HepG2 (cell line): Measurements from ENCODE around the gene GMNN. TPM values are rescaled to one million over a fixed set of nuclear protein-coding genes. Genes with fewer than 3 reads are reported as not detected.
A peak's percentile ranks its signal among the peaks of the same experiment; 100 is the strongest.

ENCODE experiments used
- AKAP8 ChIP-seq: sonication (generic); formaldehyde crosslinking; IDR thresholded peaks from 2 replicates; pipeline ENCODE4 v1.5.1; 2020; ENCODE audit warnings: mild to moderate bottlenecking, missing genetic modification reagents
- ATF7-NPFF ChIP-seq: sonication (generic); formaldehyde crosslinking; IDR thresholded peaks from 2 replicates; pipeline ENCODE4 v1.8.1; 2023; ENCODE audit warnings: mild to moderate bottlenecking, low read depth, missing genetic modification reagents, moderate library complexity
- DMAP1 ChIP-seq: IDR thresholded peaks from 2 replicates; pipeline ENCODE4 v1.6.1; 2016
- GLI4 ChIP-seq: sonication (generic); formaldehyde crosslinking; IDR thresholded peaks from 2 replicates; pipeline ENCODE4 v1.5.1; 2020; ENCODE audit warnings: missing genetic modification reagents, mild to moderate bottlenecking, moderate library complexity, borderline replicate concordance
- MAFG ChIP-seq: sonication (generic); formaldehyde crosslinking; IDR thresholded peaks from 2 replicates; pipeline ENCODE4 v1.5.1; 2020; ENCODE audit warnings: mild to moderate bottlenecking, missing genetic modification reagents
- POGZ ChIP-seq: sonication (generic); formaldehyde crosslinking; IDR thresholded peaks from 2 replicates; pipeline ENCODE4 v1.4.0; 2020; ENCODE audit warnings: mild to moderate bottlenecking, missing genetic modification reagents
- TBP ChIP-seq: sonication (generic); formaldehyde crosslinking; IDR thresholded peaks from 2 replicates; pipeline ENCODE4 v1.5.0; 2020; ENCODE audit warnings: missing genetic modification reagents
- YY1 ChIP-seq: IDR thresholded peaks from 2 replicates; pipeline ENCODE4 v1.6.1; 2011; ENCODE audit warnings: low read length, low read depth, moderate library complexity, mild to moderate bottlenecking; ENCODE audit not compliant: insufficient read depth, insufficient replicate concordance
- ZNF136 ChIP-seq: sonication (generic); formaldehyde crosslinking; IDR thresholded peaks from 2 replicates; pipeline ENCODE4 v1.8.1; 2022; ENCODE audit warnings: low read depth, mild to moderate bottlenecking, moderate library complexity, missing genetic modification reagents
- ZNF160 ChIP-seq: sonication (generic); formaldehyde crosslinking; IDR thresholded peaks from 2 replicates; pipeline ENCODE4 v1.8.0; 2022; ENCODE audit warnings: mild to moderate bottlenecking, inconsistent platforms, missing genetic modification reagents
- ZNF232 ChIP-seq: sonication (generic); formaldehyde crosslinking; IDR thresholded peaks from 2 replicates; pipeline ENCODE4 v1.4.0; 2020; ENCODE audit warnings: missing genetic modification reagents, borderline replicate concordance
- ZNF549 ChIP-seq: sonication (generic); formaldehyde crosslinking; IDR thresholded peaks from 2 replicates; pipeline ENCODE4 v1.5.0; 2020; ENCODE audit warnings: missing genetic modification reagents
- ZNF619 ChIP-seq: sonication (generic); formaldehyde crosslinking; IDR thresholded peaks from 2 replicates; pipeline ENCODE4 v1.4.0; 2020; ENCODE audit warnings: mild to moderate bottlenecking, missing genetic modification reagents
- ZNF672 ChIP-seq: sonication (generic); formaldehyde crosslinking; IDR thresholded peaks from 2 replicates; pipeline ENCODE4 v1.8.1; 2022; ENCODE audit warnings: missing genetic modification reagents
- ZNF780A ChIP-seq: sonication (generic); formaldehyde crosslinking; IDR thresholded peaks from 2 replicates; pipeline ENCODE4 v1.8.0; 2022; ENCODE audit warnings: mild to moderate bottlenecking, missing genetic modification reagents, moderate library complexity
- ZNF782 ChIP-seq: sonication (generic); formaldehyde crosslinking; IDR thresholded peaks from 2 replicates; pipeline ENCODE4 v1.4.0; 2020; ENCODE audit warnings: missing genetic modification reagents, mild to moderate bottlenecking, borderline replicate concordance
- ZNF792 ChIP-seq: IDR thresholded peaks from 2 replicates; pipeline ENCODE4 v1.6.1; 2016
- polyA plus RNA-seq, 8 experiments: library from polyadenylated mRNA; depleted of rRNA in 3 of 8; stranded (reverse) in 7 of 8; unstranded in 1 of 8; fragments of >200 nt; fragmentation: Illumina TruSeq in 4 of 8; extraction: Trizol in 4 of 8; gene quantifications; 2 replicates each; pipeline versions ENCODE4 v1.2.1 to v1.2.3, GENCODE V29; 2011 to 2016; ENCODE audit warnings: low read depth in 4 of 8, missing spikeins in 1 of 8, mixed read lengths in 1 of 8; ENCODE audit not compliant: insufficient read depth in 1 of 8
- total RNA-seq, 5 experiments: library from RNA; depleted of rRNA; stranded (reverse); fragments of >200 nt; fragmentation: Illumina TruSeq; extraction: Trizol; gene quantifications; 2 replicates each; pipeline ENCODE4 v1.2.3, GENCODE V29; 2016; ENCODE audit warnings: low read depth in 1 of 5
- TF ChIP-seq, protein P1 (sequence below): sonication (generic); formaldehyde crosslinking; IDR thresholded peaks from 2 replicates; pipeline ENCODE4 v1.8.1; 2023; ENCODE audit warnings: mild to moderate bottlenecking, missing genetic modification reagents
- TF ChIP-seq, protein P2 (sequence below): sonication (generic); formaldehyde crosslinking; IDR thresholded peaks from 2 replicates; pipeline ENCODE4 v1.8.0; 2022; ENCODE audit warnings: mild to moderate bottlenecking, missing genetic modification reagents, borderline replicate concordance
- TF ChIP-seq, protein P3 (sequence below): sonication (generic); formaldehyde crosslinking; IDR thresholded peaks from 2 replicates; pipeline ENCODE4 v1.4.0; 2020; ENCODE audit warnings: mild to moderate bottlenecking, missing genetic modification reagents
- TF ChIP-seq, protein P4 (sequence below): sonication (generic); formaldehyde crosslinking; IDR thresholded peaks from 2 replicates; pipeline ENCODE4 v1.8.0; 2022; ENCODE audit warnings: mild to moderate bottlenecking, missing genetic modification reagents; ENCODE audit not compliant: insufficient replicate concordance

Gene GMNN
- total and polyA plus RNA-seq, 2 of the 13 experiments (the other 11 are each of a cell fraction or from before 2014, with no cell fraction given), result 61.8 to 154 TPM

DNA sequence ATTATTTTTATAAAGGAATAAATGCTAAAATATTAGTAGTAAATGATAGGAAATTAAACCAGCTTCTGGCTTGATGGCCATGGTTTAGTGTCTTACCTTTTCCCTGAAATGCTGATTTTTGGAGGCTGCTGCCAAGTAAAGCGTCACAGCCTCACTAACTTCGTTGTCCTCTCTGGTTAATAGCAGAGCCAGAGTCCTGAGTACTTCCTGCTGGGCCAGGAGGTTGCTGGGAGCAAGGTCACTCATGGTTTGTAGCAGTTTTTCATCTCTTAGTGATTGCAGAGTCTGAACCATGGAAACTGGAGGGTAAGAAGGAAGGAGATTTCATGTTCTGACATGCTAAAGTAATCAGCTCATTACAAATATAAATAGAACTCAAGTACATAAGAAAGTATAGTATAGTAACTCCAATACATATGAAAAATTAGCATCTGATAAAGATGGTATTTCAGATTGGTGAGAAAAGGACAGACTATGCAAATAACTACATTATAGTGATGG, 50.4 kb downstream of the GMNN start (continued):
- TF ChIP-seq, protein P1, sequence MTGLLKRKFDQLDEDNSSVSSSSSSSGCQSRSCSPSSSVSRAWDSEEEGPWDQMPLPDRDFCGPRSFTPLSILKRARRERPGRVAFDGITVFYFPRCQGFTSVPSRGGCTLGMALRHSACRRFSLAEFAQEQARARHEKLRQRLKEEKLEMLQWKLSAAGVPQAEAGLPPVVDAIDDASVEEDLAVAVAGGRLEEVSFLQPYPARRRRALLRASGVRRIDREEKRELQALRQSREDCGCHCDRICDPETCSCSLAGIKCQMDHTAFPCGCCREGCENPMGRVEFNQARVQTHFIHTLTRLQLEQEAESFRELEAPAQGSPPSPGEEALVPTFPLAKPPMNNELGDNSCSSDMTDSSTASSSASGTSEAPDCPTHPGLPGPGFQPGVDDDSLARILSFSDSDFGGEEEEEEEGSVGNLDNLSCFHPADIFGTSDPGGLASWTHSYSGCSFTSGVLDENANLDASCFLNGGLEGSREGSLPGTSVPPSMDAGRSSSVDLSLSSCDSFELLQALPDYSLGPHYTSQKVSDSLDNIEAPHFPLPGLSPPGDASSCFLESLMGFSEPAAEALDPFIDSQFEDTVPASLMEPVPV (CRISPR knock-in tag), result no peak
- TF ChIP-seq GLI4 (CRISPR knock-in tag) (no peak), MAFG (CRISPR knock-in tag) (no peak), ZNF672 (no peak), ZNF549 (CRISPR knock-in tag) (no peak), ZNF792 (CRISPR knock-in tag) (peak; percentile 48; the same call in 1 of the 2 replicates), ATF7-NPFF (CRISPR knock-in tag) (no peak), ZNF619 (no peak), POGZ (CRISPR knock-in tag) (peak; percentile 37; the same call in 1 of the 2 replicates), AKAP8 (CRISPR knock-in tag) (no peak), DMAP1 (no peak), YY1 (no peak), ZNF780A (CRISPR knock-in tag) (no peak), ZNF232 (no peak), ZNF136 (CRISPR knock-in tag) (no peak), TBP (CRISPR knock-in tag) (no peak), ZNF782 (no peak), ZNF160 (CRISPR knock-in tag) (no peak)
- TF ChIP-seq, protein P2, sequence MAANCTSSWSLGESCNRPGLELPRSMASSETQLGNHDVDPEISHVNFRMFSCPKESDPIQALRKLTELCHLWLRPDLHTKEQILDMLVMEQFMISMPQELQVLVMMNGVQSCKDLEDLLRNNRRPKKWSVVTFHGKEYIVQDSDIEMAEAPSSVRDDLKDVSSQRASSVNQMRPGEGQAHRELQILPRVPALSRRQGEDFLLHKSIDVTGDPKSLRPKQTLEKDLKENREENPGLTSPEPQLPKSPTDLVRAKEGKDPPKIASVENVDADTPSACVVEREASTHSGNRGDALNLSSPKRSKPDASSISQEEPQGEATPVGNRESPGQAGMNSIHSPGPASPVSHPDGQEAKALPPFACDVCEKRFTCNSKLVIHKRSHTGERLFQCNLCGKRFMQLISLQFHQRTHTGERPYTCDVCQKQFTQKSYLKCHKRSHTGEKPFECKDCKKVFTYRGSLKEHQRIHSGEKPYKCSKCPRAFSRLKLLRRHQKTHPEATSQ, result no peak
- TF ChIP-seq, protein P3, sequence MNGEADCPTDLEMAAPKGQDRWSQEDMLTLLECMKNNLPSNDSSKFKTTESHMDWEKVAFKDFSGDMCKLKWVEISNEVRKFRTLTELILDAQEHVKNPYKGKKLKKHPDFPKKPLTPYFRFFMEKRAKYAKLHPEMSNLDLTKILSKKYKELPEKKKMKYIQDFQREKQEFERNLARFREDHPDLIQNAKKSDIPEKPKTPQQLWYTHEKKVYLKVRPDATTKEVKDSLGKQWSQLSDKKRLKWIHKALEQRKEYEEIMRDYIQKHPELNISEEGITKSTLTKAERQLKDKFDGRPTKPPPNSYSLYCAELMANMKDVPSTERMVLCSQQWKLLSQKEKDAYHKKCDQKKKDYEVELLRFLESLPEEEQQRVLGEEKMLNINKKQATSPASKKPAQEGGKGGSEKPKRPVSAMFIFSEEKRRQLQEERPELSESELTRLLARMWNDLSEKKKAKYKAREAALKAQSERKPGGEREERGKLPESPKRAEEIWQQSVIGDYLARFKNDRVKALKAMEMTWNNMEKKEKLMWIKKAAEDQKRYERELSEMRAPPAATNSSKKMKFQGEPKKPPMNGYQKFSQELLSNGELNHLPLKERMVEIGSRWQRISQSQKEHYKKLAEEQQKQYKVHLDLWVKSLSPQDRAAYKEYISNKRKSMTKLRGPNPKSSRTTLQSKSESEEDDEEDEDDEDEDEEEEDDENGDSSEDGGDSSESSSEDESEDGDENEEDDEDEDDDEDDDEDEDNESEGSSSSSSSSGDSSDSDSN (CRISPR knock-in tag), result no peak
- TF ChIP-seq, protein P4, sequence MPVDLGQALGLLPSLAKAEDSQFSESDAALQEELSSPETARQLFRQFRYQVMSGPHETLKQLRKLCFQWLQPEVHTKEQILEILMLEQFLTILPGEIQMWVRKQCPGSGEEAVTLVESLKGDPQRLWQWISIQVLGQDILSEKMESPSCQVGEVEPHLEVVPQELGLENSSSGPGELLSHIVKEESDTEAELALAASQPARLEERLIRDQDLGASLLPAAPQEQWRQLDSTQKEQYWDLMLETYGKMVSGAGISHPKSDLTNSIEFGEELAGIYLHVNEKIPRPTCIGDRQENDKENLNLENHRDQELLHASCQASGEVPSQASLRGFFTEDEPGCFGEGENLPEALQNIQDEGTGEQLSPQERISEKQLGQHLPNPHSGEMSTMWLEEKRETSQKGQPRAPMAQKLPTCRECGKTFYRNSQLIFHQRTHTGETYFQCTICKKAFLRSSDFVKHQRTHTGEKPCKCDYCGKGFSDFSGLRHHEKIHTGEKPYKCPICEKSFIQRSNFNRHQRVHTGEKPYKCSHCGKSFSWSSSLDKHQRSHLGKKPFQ (CRISPR knock-in tag), result no peak
